LoVo (cell line): Measurements from ENCODE around the gene CFAP58.
A peak's percentile ranks its signal among the peaks of the same experiment; 100 is the strongest.

ENCODE experiments used
- DNase-seq: peaks from one replicate; pipeline ENCODE4 v3.0.0-alpha.2; 2016; ENCODE audit warnings: low spot score

CFAP58 gene

GRCh38 chr10:104336821-104337467, 16.7 kb upstream of the CFAP58 start:
- DNase-seq, result no peak

GRCh38 chr10:104337521-104337984, 16.1 kb upstream of the CFAP58 start:
- DNase-seq, result no peak

- DNase-seq, result peak; percentile 82
Measured at GRCh38 chr10:104337985-104338735, 15.5 kb upstream of the CFAP58 start, which contains the start of gene ITPRIP. Gene ITPRIP (minus strand): TSS chr10:104338465. CDS start chr10:104316051, 22,414 bp downstream.

- no peak for DNase-seq
Measured at GRCh38 chr10:104339469-104340110, 14.0 kb upstream of the CFAP58 start.

GRCh38 chr10:104340111-104340526, 13.5 kb upstream of the CFAP58 start:
- DNase-seq, result no peak

- DNase-seq, result no peak
Measured at GRCh38 chr10:104340641-104341040, 13.0 kb upstream of the CFAP58 start.

- DNase-seq, result no peak
Measured at GRCh38 chr10:104342941-104343411, 10.7 kb upstream of the CFAP58 start.

- DNase-seq, result no peak
Measured at GRCh38 chr10:104344219-104344618, 9.4 kb upstream of the CFAP58 start.

GRCh38 chr10:104345515-104345914, 8.1 kb upstream of the CFAP58 start:
- no peak for DNase-seq

- no peak for DNase-seq
Measured at GRCh38 chr10:104345941-104346340, 7.7 kb upstream of the CFAP58 start.

- DNase-seq, result no peak
Measured at GRCh38 chr10:104347295-104348045, 6.2 kb upstream of the CFAP58 start.

- DNase-seq, result no peak
Measured at GRCh38 chr10:104348601-104349000, 5.0 kb upstream of the CFAP58 start.

- peak; percentile 12 for DNase-seq
Measured at GRCh38 chr10:104349623-104350126, 4.0 kb upstream of the CFAP58 start.

- peak; percentile 71 for DNase-seq
Measured at GRCh38 chr10:104350127-104350635, 3.5 kb upstream of the CFAP58 start.

- no peak for DNase-seq
Measured at GRCh38 chr10:104351061-104351702, 2.5 kb upstream of the CFAP58 start.

- DNase-seq, result no peak
Measured at GRCh38 chr10:104351919-104352318, 1.7 kb upstream of the CFAP58 start.

- no peak for DNase-seq
Measured at GRCh38 chr10:104359811-104360210, 6.2 kb downstream of the CFAP58 start.

- no peak for DNase-seq
Measured at GRCh38 chr10:104367904-104368303, 14.3 kb downstream of the CFAP58 start.

- DNase-seq, result no peak
Measured at GRCh38 chr10:104368381-104368780, 14.7 kb downstream of the CFAP58 start.

- DNase-seq, result no peak
Measured at GRCh38 chr10:104371753-104372152, 18.1 kb downstream of the CFAP58 start.

GRCh38 chr10:104374591-104374990, 21.0 kb downstream of the CFAP58 start:
- DNase-seq, result no peak
